Measurements from ENCODE around the gene MAP3K9.
"Not testable (repeated sequence)": the region's sequence is repeated elsewhere in the genome, so short reads cannot be mapped to it uniquely, and the experiment has no call there.

MAP3K9 gene

DNA sequence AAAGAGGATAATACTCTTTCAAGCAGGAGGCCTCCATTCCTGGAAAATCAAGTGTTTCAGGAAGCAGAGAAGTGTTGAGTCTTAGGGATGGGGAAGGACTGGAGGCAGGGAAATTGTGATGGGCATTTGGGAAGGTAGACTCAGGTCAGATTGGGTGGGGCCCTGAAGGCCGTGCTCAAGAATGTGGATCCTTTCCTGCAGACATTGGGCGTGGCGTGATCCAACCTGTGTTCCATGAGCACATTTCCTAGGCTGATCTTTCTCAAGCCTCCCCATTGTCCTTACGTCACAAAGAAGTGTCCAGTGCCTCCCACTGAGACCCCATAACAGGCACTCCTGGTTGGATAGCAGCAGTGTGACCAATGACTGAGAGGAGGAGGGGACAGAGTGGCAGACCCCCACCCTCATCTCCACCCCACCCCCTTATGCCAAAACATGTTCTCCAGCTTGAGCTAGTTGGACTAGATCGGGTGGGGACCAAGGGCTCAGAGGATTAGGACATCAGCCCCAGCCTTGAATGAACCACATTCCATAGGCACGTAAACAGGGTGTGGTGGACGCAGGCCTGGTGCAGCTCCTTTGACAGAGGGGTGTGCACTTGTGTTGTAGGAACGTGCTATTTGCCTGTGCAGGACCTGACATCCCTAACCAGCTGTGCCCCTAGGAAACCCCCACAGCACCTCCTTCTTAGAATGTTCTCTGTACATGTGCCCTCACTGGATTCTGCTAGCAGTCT lies 90.8 kb downstream of the MAP3K9 start:
- DNase-seq: no peak

DNA sequence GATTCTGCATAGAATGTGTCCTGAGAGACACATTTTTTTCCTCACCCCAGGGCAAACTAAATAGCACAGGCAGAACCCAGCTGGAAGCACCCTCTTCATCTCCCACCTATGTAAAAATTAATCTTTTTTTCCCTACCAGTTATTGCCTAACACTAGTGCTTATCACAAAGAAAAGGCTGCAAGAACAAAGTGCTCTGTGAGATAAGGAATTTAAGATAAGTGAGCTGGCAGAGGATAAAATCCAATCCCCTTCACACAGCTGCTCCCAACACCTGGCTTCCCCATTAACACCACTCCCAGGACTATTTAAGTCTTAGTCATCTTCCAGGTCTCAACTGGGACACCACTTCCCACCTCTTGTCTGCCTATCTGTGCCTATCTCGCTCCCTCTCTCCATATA lies 92.4 kb downstream of the MAP3K9 start:
- DNase-seq: no peak

DNA sequence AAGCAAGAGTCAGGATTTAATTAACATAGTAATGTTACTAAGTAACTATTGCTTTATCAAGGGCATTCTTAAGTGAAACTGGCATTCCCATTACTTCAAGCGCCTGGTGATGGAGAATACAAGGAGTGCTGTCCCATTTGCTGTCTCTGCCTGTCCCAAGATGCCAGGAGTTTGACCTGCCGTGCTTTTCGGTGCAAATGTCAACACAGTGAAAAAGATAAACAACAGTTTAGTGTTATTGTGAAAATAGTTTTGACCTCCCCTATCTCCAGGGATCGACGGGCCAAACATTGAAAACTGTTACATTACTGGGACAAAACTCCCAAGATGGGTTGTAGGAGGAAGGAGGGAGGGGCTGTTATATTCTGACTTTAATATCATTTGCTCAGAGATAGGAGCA lies 92.8 kb downstream of the MAP3K9 start:
- no peak for DNase-seq

DNA sequence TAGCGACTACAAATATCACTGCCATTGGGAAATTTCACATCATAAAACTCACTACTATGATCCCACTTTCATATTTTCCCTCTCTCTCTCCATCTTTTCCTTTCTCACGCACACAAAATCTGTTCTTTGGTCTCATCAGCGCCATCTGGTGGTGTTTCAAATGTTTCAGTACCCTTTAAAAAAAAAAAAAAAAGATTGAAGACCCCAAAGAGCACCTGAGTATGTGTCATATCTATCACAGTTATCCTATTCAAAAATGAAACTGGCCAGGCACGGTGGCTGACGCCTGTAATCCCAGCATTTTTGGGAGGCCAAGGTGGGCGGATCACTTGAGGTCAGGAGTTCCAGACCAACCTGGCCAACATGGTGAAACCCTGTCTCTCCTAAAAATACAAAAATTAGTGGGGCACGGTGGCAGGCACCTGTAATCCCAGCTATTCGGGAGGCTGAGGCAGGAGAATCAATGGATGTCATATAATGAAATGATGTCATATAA lies 95.2 kb downstream of the MAP3K9 start:
- DNase-seq: peak; percentile 17

DNA sequence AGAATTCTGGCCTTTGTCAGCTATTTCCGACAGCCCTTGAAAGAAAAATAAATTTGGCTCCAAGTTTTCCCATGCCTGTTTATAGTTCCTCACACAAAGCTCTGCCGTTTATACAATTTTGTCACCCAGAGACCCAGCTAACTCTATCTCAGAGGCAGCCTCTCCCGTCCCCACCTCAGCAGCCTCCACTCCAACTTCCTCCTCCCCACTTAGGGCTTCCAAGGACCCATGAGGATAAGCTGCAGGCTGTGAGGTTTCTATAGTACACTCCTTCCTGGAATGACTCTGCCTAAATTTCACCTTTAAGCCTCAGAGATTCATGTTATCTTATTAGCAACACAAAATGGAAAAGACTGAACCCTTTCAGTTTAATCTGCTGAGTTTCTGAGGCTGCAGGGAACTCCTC lies 95.8 kb downstream of the MAP3K9 start:
- no peak for DNase-seq

DNA sequence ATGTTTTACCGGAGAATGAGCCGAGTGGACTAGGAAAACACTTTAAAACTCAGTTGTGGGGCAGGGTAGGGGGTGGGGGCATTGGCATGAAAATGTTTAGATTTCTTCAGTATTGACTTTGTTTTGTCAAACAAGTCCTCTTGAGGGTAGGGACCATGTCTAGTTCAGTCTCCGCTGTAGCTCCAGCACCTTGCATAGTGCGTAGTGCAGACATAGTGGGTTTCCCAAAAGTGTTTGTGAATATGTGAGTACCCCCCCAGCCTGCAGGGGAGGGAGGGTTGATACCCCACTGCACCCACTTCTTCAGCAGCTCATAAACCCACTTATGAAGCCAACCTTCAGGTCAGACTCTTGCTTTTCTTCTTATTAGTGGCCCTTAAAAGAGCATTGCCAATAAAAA lies 96.2 kb downstream of the MAP3K9 start:
- DNase-seq: no peak

DNA sequence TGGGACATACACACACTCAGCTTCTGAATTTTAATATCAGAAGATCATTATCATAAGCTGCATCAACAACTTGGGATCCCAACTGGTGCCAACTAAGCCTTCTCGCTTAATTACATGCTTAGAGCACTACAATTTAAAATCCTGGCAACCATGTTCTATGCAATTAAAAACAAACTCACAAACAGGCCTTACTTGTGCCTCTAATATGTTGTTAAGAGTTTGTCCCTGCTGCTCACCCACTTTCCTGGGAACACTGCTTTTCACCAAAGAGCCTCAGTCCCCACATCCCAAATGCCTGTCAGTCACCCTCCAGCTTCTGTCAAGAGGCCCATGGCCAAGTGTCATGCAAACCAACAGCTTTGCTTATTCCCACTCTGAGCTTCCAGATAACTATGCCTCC lies 97.9 kb downstream of the MAP3K9 start:
- DNase-seq: no peak

DNA sequence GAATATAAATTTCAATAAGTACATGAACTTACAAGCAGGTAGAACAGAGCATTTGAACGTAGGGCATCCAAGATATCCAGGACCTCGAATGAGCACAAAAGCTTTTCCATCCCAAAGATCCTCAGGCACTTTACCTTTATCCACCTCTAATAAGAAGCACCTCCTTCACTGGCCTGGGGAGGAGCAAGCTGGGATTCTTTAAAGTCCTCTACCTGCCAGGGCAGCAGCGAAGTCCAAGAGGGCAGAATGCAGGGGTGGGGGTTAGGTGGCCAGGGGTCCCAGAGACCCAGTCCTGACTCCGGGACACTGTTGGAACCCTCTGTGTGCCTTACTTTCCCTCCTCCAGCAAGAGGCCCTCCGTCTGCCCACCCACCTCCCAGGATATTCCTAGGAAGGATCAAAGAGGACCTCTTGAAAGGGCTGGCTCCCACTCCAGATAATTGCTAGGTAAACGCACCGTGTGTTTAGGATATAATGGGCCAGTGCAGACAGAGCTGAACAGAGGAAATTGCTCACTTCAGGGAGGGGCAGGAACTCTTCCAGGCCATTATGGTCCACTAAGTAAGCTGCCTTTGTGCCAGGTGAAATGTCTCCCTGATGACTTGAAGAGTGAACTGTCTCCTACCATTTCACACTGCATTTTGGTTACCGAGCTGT lies 99.5 kb downstream of the MAP3K9 start:
- peak; percentile 72 for DNase-seq

DNA sequence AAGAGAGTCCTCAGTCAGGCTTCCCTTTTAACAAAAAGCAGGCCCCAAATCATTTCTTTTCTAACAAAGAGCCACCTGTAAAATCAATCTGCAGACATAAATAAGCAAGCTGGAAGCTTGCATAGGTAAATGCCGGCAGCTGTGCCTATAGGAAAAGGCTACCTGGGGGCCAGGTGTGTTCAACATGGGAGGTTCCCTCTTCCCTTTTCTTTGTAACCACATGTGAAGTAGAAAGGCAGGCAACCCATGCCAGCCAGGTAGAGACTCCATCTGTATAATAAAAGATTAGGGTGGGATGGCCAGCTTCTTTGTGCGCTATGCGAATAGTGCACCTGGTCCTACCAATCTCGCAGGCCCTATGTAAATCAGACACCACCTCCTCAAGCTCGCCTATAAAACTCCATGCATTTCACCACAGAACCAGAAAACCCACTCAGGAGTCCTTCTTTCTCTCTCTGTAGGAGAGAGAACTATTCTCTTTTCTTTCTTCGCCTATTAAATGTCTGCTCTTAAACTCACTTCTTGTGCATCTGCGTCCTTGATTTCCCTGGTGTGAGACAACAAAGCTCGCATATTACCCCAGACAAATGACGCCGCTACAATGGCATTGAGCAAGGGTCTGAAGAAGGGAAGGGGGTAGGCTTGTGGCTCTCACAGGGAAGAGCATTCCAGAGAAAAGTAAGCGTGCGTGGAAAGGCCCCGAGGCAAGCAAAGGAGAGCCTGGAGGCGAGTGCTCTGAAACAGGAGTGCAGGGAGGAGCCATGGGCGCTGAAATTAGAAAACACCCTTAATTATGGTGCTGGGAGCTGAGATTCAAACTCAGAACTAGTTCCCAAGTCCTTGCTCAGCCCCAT lies 100.4 kb downstream of the MAP3K9 start:
- no peak for DNase-seq

DNA sequence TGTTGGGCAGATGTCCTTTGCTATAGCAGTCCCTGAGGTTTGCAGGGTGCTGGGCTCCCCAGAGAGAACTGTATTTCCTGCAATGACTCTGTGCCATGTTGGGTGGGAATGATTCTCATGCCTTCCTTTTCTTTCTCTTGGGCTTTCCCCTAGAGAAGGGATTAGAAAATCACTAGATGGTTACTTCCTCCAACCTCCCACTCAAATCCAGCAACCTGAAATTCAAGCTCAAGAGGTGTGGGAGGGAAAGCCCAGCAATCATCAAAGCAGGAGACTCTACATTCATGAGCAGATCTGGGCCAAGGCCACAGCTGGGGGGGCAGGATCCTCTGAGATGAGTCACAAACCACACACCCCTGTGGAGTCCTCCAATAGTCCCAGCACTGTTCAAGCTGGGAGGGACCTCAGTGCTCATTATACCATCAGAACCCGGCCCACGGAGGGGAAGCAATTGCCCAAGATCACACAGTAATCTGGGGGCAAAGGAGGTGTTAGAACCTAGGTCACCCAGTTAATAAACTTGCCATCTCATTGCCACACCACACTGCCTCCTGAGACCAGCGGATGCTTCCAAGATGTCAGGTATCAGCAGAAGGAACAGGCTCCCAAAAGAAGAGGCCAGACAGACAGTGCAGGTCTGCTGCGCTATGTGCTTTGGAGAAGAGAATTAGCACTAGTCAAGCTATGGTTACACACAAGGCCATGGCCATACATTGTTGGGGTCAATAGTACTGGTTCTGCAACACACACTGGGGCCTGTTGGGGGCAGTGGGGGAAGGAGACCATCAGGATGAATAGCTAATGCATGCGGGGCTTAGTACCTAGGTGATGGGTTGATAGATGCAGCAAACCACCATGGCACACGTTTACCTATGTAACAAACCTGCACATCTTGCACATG lies 101.9 kb downstream of the MAP3K9 start:
- no peak for DNase-seq

DNA sequence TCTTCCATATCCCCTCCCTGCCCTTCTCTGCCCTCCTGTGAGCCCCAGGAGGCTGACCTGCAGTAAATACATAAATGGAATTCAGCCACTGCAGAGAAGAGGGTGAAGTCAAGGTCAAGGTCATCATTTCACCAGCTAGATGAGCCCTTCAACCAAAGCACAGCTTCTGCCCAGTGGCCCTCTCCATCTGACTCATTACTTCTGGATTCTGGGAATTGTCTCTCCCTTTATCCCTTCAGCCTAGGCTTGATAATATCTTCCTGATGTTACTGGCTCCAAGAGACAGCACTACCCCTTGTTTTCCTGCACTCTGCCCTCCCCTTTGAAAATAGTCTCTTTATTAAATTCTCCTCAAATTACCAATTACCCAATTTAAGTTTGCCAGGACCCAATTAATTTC lies 103.1 kb downstream of the MAP3K9 start:
- DNase-seq: no peak

DNA sequence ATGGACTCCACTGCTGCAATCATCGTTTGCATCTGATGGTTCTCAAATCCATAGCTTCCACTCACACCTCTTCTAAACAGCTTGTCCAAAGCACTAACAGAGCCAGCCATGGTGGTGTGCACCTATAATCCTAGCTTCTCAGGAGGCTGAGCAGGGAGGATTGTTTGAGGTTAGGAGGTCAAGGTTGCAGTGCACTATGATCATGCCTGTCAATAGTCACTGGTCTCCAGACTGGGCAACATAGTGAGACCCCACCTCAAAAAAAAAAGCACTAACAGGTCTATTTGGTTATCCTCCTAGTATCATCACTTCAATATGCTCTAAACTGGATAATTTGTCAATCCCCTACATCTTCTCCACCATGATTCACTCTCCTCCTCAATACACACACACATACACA lies 104.4 kb downstream of the MAP3K9 start:
- no peak for DNase-seq

DNA sequence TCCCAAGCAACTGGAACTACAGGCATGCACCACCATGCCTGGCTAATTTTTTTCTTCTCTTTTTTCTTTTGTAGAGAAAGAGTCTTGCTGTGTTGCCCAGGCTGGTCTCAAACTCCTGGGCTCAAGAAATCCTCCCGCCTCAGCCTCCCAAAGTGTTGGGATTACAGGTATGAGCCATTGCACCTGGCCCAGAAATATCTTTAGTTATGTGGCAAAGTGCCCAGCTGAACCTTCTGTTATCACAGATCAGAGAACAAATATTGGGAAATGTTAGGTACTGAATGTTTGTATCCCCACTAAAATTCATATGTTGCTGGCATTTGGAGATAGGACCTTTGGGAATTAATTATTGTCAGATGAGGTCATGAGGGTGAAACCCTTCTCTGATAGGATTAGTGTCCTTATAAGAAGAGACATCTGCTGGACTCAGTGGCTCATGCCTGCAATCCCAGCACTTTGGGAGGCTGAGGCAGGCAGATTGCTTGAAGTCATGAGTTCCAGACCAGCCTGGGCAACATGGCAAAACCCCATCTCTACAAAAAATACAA lies 105.6 kb downstream of the MAP3K9 start:
- DNase-seq: not testable (repeated sequence)

DNA sequence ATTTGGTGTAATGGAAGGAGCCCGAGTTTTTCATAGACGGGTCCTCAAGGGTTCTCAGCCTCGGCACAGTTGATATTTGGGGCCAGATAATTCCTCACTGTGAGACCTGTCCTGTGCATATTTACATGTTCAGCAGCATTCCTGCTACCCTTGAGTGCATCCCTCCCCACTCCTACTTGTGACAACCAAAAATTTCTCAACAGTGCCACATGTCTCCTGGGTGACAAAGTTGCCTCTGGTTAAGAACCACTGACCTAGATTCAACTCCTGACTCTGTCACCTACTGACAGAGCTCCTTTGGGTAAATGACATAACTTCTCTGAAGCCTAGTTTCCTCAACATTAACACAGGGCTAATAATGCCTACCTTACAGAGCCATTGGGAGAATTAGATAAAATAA lies 107.2 kb downstream of the MAP3K9 start:
- no peak for DNase-seq

DNA sequence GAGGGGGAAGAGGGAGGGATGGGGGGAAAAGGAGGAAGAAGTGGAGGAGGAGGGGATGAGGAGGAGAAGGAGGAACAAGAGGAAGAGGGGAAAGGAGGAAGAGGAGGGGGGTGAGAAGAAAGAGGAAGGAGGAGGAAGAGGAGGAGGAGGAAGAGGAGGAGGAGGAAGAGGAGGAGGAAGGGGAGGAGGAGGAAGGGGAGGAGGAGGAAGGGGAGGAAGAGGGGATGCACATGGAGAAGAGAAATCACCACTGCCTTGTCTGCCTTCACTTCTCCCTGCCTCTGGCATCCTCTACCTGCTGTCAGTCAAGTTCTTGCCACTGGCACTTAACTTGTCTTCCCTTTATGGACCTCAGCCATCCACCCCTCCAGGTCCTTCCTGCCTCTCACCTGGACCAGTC lies 107.7 kb downstream of the MAP3K9 start:
- DNase-seq: no peak

DNA sequence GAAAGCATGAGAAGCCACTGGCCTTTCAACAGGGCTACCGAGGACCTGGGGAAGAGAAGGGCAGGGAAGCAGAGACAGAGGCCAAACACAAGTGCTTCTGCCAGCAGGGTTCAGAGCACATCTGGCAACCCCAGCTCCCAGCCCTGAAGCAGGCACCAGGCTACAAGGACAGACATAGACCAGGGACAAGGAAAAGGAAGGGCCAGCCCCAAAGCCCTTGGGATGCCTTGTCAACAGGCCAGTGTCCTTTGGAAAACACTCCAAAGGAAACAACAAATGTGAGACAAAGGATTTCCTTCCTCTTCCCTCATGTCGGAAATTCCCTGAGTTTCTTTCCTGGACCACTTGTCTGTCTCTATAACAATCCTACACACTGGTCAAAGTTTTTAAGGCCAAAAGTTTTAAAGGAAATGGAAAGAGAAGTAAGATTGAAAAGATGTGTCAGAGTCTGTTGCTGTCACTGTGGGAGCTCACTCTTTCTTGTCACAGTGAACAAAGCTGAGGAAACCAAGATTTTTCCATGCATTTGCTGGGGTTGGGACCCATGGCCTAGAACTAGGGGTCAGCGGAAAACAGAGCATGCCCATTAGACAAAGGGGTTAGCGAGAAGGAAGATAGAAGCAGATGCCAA lies 108.2 kb downstream of the MAP3K9 start:
- no peak for DNase-seq

DNA sequence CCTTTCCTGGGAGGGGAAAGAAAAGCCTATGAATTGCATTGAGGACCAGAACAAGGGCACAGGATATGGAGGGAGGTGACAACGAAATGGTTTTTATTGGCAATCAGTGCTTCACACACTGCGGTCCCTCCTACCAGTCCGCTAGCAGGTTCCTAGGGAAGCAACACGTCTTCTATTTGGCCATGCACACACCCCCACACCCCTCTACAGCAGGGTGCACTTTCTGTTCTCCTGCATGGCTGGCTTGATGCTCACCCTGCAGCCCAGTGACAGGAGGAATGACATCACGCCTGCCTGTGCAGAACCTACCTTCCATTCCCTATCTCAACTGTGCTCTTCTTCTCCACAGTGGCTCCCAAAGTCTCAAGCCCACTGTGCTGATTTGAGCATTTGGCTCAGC lies 109.7 kb downstream of the MAP3K9 start:
- no peak for DNase-seq

DNA sequence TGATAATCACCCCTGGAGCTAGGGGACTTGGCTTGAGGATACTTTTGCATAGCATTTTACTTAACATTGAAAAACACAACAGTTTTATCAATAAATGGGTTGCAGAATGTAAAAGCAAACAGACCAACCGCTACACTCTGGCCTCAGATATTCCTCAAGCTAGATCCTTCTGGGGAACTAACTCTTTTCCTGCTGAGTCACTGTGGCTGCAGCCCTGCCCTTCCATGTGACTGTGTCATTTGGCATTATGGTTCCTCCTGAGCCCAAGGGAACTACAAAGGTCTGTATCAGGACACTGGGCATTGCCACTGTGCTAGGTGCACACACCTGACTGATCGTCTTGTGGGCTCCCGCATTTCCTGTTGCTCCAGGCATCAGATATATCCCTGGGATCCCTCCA lies 111.0 kb downstream of the MAP3K9 start:
- DNase-seq: no peak

DNA sequence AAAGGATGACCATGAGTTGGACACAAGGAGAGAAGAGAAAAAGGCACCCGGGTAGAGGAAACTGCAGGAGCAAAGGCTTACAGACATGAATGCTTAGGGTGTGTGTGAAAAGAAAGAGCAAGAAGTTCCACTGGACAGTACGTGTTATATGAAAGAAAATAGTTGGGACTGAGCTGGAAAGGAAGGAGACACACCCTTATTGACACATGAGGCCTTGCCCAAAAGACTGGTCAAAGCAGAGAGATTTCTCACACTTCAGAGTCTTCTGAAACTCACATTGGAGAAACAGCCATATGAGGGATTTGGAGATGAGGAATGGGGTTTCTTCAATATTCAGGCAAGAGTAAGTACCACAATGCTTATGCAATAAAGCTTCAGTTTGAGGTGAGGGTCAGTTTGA lies 111.6 kb downstream of the MAP3K9 start:
- no peak for DNase-seq

DNA sequence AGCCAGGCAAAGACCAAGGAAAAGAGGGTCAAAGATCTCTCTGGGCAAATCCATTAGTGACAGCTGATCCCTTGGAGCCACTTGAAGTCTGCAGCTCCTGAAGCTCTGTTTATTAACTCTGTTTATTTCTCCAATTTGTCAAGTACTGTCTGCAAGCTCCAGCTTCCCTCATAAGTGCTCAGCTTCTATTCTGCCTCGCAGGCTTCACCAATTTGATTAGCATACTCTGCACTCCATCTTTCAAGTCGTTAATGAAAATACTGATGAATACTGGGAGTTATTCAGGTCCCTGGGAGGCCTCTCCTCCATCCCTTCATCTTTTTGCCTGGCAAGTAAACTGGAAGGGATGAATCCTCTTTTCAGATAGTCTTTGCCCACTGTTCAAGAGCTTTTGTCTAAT lies 113.3 kb downstream of the MAP3K9 start:
- no peak for DNase-seq

DNA sequence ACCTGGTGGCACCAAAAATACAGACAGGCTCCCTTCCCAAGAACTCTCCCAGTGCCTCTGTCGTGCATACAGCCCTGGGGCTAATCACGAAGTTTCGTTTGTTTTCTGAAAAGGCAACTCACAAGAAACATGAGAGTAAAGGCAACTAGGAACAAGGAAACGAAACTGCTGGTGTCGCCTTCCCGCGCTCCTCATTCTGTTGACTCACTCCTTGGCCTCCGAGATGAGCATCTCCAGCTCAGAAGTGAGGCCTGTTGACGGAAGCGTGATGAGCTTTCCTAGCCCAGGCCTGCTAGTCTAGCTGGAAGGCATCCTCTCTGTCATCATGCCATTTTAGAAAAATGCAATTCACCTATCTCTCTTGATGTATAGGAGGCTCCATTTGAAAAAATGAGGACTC lies 117.1 kb downstream of the MAP3K9 start:
- no peak for DNase-seq
